ENCODE results near the gene OTOGL.

DNA sequence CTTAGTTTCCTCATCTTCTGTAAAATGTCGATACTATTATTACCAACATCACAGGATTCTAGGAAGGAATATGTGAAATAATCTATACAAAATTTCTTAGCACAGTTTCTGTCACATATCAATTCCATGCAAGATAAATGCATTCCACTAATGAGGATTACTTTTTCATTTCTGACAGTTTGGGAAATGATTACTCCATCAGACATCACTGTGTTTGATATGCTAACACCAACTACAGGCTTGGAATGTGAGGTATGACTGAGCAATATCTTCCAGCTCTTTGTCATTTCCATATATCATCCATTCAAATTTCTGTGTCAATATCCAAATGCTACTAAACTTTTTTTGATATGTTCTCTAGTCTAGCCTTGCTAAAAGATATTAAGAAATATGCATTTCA lies 233.5 kb downstream of the OTOGL start:
- TF ChIP-seq, protein P1, sequence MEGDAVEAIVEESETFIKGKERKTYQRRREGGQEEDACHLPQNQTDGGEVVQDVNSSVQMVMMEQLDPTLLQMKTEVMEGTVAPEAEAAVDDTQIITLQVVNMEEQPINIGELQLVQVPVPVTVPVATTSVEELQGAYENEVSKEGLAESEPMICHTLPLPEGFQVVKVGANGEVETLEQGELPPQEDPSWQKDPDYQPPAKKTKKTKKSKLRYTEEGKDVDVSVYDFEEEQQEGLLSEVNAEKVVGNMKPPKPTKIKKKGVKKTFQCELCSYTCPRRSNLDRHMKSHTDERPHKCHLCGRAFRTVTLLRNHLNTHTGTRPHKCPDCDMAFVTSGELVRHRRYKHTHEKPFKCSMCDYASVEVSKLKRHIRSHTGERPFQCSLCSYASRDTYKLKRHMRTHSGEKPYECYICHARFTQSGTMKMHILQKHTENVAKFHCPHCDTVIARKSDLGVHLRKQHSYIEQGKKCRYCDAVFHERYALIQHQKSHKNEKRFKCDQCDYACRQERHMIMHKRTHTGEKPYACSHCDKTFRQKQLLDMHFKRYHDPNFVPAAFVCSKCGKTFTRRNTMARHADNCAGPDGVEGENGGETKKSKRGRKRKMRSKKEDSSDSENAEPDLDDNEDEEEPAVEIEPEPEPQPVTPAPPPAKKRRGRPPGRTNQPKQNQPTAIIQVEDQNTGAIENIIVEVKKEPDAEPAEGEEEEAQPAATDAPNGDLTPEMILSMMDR (IDR thresholded peaks at IDR 0.05; ENCODE audit: low read length) = no peak
- TF ChIP-seq EZH2 (IDR thresholded peaks at IDR 0.05; ENCODE audit: borderline replicate concordance, low read length) = no peak
